Muscle of arm (tissue), 12 donors: ENCODE data around the gene SFXN5. TPM values are rescaled to one million over a fixed set of nuclear protein-coding genes. Genes with fewer than 3 reads are reported as not detected.
A peak's percentile ranks its signal among the peaks of the same experiment; 100 is the strongest.
"Not testable (repeated sequence)": the region's sequence is repeated elsewhere in the genome, so short reads cannot be mapped to it uniquely, and the experiment has no call there.

Source experiments
- DNase-seq: peaks from one replicate; pipeline ENCODE4 v3.0.0-alpha.2; 2013
- polyA plus RNA-seq, 12 donors: library from polyadenylated mRNA; unstranded; fragments of 120-200 nt; gene quantifications; one replicate each; pipeline ENCODE4 v1.2.1, GENCODE V29; 2013; ENCODE audit not compliant: insufficient read length in 12 of 12

Gene SFXN5
- polyA plus RNA-seq, 12 donors: 4.9 to 10.6 (median 6.7) TPM; not detected in 1

DNA sequence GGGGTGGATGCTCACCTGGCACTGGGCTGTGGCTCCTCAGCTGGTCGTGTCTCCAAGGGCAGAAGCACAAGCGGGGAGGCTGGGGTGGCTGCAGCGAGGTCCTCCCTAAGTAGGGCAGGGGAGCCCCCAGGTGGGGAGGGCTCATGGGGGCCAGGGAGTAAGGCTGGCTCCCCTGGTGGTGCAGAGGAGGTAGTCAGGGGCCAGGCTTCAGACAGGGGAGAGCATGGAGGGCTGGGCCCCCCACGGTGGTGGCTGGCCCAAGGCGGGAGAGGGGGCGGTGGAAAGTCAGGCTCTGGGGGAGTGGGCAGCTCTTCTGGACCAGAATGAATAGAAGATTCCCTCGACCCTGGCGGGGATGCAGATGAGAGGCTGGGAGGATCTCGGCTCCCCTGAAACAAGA, 8.1 kb upstream of the SFXN5 start:
- no peak for DNase-seq

DNA sequence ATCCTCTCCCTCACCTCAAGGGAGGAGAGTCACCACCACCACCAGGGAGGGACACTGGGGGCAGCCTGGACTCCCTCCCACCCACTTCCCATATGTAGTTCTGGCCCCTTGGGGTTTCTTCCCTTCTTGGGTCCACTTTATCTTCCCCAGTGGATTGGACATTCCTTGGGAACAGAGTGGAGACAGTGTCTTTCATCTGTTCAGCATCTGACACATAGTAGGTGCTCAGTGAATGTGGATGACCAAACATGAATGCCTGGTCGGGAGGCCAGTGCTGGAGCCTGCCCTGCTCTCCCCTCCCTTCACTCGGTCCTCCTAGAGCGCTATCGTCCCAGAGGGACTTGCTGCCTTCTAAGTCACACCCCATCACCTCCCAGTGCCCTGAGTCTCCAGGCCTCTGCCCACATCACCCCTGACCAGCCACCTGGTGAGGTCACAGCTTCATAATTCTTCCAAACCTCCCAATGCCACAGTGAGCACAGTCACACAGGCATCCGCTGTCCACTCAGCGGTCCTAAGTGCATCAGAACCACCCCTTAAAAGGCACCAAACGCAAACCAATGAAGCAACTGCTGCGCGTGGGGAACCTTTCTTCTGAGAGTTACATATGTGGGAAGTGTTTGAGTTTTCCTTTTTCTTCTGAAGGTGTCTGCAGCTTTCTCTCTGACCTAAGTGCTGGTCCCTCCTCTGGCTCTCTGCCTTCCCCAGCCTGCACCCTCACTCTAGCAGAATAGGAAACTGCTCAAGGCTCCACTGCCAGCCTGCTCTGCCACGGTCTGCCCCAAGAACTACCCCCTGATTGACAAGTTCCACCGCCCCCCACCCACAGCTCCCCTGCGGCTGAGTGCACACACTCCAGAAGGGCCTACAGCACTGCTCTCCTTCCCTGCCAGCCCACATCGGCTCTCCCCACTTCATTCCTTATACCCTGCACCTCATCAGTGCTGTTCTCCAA, 7.2 kb upstream of the SFXN5 start:
- DNase-seq: no peak

DNA sequence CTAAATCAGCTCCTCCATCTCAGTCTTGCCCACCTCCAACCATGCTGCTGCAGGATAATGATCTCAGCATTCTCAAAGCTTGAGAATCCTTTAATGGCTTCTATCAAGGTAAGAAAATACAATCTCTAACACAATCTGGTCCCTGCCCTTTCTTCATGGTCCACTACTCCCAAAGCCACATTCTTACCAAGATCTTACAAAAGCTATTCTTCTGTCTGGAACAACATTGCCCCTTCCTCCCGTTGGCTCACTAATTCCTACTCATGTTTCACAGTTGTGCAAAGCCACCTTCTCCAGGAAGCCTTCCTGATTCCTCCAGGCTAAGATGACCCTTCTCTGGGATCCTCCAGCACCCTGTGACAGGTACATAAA, 5.9 kb upstream of the SFXN5 start:
- DNase-seq: no peak

DNA sequence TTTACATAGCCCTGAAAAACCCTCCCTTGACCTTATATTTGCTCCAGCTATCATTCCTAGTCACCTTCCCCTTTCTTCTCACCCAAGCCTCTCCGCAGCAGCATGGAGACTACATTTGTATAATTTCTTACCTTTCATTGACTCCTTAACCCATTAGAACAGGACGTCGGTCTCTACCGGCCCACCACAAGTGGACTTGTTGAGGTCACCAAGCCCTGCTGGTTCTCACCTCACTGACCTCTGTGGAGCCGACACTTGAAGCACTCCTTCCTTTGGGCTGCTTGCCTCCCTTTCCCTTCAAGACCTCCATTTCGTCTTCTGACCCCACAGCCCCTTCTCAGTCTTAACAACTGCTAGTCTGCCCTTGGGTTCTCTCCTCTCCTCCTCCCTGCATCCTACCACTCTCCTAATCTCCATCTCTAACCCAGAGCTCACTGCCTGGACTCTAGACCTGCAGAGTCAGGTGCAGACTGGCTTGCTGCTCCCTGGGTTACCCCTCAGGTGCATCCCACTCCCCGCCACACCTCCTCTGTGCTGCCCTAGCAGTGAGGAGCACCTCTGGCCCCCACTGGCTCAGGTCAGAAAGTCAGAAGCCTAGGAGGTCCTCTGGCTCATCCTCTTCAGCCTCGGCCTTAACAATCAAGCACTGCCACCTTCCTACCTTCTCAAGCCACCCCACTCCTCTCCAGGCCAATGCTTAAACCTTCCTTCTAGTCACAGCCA, 5.3 kb upstream of the SFXN5 start:
- DNase-seq: no peak

DNA sequence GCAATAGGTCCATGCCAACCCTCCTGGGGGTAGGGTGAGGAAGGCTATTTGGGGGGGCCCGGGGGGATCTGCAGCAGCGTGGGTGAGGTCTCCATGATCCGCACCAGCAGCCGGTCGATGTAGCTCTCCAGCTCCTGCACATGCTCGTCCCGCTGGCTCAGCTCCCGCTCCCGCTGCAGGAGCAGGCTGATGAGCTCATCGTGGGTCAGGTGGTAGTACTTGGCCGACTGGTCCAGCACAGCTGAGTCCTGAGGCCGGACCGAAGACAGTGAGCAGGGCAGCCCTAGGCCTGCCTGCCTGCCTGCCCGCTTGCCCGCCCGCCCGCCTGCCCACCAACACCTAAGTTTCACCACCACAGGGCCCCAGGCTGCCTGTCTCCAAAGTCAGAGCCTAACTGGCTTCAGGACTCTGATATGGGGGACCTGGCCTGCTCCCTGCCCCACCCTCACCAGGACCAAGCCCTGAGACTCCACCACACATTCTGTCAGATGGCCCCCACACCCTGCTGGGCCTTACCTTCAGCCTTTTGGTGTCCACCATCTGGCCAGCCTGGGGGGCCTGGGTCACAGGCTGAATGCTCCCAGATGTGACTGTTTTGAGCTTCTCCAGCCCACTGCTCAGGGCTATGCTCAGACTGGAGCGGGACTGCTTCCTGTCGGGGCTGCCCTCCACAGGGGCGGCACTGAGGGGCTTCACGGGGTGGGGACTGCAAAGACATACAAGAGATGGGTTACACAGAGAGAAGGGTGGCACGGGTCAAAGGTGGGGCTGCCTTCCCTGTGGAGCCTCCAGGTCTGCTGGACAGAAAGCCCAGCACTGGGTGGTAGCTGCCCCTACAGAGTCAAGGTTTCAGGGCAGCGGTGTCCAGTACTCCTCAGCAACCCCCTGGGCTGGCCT, 4.2 kb upstream of the SFXN5 start:
- DNase-seq: peak; percentile 70

DNA sequence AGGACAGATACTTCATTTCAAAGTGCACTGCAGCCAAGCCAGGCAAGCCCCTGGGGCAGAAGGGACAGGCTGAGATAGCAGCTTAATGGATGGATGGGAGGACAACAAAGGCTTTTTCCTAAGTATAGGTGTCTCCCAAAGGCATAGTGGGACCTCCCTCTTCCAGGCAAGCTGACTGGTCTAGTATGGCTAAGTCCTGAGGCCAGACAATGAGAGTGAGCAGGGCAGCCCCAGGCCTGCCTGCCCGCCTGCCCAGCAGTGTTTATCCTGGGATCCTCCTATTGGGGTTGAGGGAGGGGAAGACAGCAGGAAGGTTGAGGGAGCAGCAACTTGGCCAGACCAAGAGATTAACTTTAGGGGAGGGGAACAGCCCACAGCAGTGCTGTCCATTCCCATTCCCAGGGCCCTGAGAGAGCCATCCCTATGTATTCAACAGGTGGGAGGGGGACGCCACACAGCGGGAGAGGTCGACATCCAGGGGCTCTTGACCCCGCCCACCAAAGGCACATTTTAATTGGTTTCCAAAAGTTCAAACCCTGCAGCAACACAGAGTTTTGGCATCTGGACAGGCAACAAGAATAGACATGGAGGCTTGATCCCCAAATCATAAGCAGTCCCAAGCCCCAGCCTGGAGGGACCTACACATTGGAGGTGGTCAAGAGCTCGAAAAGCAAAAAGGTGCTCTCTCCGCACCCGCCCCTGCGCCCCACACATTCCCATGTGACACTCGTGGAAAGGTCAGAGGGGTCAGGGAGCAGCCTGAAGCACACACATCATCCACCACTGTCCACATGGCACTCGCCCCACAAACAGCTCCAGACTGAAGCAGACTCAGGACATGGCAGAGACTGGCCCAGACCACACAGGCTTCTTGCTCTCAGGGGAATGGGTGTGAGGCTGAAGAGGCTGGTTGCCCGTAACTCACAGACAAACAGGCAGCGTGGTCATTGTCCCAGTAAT, 2.9 kb upstream of the SFXN5 start:
- DNase-seq: no peak

DNA sequence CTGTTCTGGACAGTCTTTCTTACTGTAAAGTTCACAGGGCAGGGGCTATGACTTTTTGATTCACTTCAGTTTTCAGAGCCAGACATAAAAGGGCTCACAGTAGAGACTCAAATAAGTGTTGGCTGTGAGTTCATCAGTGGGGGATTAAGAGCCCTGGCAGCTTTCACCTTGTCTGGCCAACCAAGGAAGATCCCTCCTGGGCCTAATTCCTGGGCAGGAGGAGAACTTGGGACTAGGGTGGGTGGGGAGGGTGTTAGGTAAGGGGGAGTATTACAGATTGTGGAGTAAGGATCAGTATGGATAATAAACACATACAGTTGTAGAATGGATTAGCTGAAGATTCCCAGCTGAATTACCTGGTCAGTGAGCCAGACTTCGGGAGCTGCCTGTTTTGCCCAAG, 904 bp upstream of the SFXN5 start:
- DNase-seq: no peak

DNA sequence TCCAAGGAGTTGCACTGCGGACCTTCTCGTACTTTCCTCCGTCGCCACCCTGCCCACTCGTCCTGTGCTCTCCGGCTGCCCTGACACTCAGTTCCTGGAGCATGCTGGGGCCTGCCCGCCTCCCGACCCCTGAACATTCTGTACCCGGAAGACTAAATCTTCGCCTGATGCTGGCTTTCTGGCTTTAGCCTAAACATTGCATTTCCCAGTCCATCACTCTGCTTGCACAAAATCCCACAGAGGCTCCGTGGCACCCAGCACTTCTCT, 550 bp upstream of the SFXN5 start:
- no peak for DNase-seq

DNA sequence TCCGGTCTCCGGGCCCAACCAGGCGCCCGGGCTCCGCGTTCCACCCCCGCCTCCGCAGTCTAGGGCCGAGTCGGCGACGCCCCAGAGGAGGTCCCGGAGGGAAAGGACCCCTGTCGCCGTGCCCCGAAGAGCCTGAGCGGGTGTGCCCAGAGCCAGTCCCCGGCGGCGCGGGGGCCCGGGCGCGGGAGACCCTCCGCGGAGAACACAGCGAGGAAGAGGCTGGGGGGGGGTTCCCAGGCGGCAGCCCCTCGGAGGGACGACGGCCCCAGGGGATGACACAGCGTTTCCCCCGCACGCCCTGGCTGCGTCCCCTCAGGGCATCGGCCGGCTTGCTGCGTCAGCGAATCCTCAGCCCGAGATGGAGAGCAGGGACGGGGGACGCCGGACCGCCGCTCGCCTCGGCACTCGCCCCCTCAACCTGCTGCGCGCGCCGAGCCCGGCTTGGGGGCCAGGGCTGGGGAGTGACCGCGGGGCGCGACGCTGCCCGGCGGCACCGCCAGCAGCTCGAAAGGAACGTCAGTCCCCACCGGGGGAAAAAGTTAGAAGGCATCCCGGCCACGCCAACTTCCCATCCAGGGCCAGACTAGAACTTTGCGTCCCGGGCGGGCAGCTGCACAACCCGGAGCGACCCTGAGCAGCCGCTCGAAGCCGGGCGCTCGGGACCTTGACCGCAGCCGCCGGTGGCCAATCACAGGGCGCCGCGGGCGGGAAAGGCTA, 711 bp downstream of the SFXN5 start:
- no peak for DNase-seq

DNA sequence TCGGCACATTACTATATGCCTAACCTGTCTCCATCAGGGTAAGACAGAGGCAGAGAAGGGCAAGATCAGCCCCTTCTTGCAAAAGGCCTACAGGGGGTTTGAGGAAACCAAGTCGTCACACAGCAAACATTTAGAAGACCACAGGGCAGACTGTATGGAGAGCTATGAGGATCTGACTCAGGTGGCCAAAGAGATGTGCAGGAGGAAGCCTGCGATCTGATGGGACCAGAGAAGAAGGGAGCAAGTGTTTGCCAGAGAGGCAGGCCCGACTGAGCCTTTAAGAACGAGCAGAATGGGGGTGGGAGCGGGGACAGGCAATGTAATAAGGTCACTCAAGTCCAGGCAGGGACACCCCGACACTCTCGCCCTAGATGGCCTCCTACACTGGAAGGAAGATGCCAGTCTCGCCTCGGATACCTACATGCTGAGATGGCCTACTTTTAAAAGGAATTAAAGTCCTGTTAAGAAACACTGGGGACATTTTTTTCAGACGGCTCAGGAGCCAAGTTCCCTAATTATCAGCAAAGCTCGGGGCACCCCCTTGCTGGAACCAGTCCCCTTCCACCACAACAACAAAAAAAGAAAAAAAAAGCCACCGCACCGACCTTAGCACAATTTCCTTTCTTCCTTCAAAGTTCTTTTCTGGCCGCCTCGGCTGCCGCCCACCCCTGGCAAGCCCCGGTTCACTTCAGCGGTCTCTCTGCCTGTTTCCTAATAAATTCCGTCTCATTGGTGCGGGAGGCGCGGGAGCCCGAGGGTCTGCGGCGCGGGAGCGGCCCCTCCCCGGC, 1.5 kb downstream of the SFXN5 start:
- DNase-seq: no peak

DNA sequence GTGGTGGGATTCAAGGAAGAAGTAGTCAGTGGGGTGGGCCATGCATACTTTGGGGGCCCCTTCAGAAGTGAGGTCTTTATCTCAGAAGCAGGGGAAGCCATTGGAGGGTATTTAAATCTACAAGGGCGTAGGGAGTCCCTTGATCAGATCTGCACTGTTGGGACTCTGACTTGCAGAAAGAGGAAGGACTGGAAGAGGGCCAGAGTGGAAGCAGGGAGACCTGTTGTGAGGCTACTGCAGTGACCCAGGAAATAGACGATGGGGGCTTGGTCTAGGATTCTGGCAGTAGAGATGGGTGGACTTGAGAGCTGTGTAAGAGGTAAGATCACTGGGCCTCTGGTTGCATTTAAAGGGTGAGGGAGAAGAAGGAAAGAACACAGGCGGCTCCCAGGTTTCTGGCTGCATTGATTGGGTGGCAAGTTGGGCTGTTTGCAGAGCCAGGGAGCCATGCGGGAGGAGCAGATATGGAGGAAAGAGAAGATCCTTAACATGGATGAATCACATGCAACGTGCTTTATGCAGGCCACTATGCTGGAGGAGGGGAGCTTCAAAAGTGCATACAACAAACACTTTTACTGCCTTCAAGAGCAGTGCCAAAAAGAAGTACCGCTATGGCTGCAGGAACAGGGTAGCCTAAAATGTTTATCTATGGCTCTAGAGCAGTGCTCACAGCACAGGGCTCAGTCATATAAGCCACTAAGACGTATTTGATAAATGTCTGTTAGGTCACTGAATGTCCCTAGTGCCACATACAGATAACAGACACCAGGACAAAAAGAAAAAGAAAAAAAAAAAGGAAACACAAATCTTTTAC, 2.3 kb downstream of the SFXN5 start:
- DNase-seq: no peak

DNA sequence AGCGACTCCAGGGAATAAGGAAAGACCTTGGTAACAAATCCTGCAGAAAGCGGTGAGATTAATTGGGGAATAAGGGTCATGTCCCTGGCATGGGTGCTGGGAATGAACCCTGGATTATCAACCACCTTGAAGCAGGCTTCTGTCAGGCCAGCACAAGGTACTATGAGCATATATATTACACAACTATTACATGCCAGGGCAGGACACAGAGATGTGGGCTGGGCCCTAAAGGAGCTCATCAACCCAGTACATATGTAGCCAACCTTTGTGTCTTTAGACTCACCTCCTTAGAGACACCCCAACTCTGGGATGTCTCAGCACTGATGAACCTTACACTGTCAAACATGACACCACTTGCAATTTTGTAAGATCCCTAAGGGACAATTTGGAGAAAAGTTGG, 3.4 kb downstream of the SFXN5 start:
- no peak for DNase-seq

DNA sequence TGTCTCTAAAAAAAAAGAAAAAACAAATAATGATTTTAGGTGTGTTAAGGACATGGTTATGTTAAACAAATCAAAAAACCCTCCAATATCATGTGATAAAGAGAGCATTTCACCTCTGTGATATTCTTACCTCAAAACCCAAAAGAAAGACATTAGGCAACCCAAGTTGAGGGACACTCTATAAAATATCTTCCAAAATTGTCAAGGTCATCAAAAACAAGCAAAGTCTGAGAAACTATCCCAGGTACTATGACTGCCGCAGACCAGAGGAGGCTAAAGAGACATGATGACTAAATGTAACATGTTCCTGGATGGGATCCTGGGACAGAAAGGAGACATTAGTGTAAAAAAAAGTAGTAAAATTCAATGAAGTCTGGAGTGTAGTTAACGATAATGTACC, 4.5 kb downstream of the SFXN5 start:
- no peak for DNase-seq

DNA sequence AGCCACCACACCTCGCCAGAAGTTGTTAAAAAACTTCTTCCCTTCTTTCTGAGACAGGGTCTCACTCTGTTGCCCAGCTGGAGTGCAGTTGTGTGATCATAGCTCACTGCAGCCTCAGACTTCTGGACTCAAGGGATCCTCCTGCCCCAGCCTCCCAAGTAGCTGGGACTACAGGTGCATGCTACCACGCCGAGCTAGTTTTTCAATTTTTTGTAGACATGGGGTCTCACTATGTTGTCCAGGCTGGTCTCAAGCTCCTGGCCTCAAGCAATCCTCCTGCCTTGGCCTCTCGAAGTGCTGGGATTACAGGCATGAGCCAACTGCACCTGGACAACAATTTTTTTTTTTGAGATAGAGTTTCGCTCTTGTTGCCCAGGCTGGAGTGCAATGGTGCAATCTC, 6.4 kb downstream of the SFXN5 start:
- not testable (repeated sequence) for DNase-seq

DNA sequence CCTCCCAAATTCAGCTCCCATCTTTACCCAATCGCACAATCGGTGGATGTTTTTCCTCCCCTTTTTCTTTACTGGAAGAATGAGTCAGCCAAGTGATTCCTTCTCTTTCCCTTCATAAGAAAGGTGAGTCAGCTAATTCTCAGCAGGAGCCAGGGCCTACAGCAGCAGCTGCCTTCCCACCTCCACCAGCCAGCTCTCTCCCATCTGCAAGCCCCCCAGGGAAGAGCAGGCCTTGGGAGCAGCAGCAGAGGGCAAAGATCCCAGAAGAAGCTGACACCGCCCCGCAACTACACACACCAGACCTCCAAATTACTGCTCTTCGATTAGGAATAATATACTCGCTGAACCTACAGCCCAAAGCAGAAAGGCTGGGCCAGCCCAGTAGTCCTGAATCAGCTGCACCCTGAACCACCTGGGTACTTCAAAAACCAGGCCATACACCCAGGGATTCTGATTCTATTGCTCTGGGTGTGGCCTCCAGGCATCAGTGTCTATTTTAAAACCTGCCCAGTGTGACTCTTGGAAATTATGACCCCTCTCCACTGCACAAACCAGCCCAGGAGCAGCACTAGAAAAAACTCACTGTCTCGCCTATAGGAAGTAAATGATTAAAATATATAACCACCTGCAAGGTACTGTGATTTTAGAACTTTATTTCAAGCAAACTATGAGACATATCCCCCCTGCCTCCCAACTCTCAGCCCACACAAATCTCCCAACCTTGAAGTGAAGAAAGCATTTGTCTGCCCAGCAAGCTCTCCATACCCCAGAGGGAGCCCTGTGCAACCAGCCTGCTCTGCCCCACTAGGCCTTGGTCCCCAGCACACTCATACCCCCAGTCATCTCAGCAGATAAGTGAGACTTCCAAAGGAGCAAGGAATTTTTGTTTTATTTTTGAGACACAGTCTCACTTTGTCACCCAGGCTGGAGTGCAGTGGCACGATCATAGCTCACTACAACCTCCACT, 7.3 kb downstream of the SFXN5 start:
- DNase-seq: no peak

DNA sequence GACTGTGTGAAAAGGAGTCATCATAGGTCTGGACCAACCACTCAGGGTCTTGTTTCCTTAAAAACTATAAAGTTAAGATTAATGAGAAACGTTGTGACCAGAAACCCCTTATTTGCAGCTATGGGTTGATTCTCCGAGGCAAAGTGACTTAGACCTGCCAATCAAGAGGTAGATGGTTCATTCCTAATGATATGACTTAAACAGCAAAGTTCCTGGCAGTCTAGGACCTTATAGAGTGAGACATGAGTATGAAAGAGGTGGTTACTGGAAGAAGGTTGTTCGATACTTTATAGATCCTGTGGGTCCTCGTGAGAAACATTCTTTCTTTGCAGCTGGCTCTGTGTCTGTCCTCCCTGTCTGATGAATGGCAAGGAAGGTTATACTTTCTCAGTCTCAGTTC, 8.0 kb downstream of the SFXN5 start:
- no peak for DNase-seq

DNA sequence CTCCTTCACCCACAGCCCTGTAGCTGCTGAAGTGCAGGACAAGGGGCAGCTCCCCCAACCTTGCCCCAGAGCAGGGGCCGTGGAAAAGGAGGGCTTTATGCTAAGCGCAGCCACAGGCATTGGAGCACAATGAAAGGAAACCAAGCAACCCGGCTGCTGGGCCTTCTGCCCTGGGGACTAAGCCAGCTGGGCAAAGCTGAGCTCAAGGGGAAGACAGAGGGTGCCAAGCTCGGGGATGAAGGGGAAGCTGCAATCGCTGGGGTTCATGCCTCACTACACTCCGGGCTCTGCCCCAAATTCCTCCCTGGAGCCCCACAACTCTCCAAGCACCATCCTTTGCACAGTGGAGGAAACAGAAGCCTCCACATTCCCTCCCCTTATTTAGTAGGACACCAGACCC, 12.4 kb downstream of the SFXN5 start:
- DNase-seq: no peak

DNA sequence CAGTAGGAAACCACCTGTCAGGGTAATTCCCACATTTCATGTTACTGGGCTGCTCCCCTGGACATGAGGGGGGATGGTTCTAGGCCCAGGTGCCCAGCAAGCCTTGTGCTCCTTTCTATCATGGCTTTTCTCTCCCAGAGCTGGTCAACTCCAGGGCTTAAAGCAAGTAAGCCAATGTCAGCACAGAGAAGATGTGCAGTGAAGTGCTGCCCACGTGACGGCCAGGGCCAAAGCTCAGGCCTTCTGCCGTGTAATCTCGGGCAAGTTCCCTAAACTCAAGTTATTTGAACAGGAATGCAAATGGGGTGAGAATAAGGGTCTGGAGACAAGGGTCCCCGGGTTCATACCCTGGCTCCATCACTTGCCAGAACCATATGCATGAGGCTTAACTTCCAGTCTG, 16.5 kb downstream of the SFXN5 start:
- DNase-seq: no peak
